Mononuclear cell (primary cell): ENCODE measurements around the gene RAB11FIP5. TPM values are rescaled to one million over a fixed set of nuclear protein-coding genes. Genes with fewer than 3 reads are reported as not detected.
"Not testable (repeated sequence)": the region's sequence is repeated elsewhere in the genome, so short reads cannot be mapped to it uniquely, and the experiment has no call there.

Experiments
- H3K27me3 ChIP-seq: 2 replicates; pipeline ENCODE4 v1.6.0; 2011; ENCODE audit warnings: low read length, control low read depth; ENCODE audit not compliant: insufficient read depth
- H3K4me1 ChIP-seq: 2 replicates; pipeline ENCODE4 v1.5.1; 2011; ENCODE audit warnings: mild to moderate bottlenecking, low read length, control low read depth; ENCODE audit not compliant: insufficient read depth
- H3K4me3 ChIP-seq: 2 replicates; pipeline ENCODE4 v1.5.1; 2011; ENCODE audit warnings: mild to moderate bottlenecking, low read length, moderate library complexity
- H3K9me3 ChIP-seq: 2 replicates; pipeline ENCODE4 v1.5.1; 2011; ENCODE audit warnings: low read depth, mild to moderate bottlenecking, control low read depth, low read length
- total RNA-seq: library from RNA; depleted of rRNA; stranded (reverse); fragments of >200 nt; gene quantifications from one replicate; pipeline ENCODE4 v1.2.3, GENCODE V29; 2012

The RAB11FIP5 gene
- total RNA-seq, 1 donor, result 14.5 TPM

DNA sequence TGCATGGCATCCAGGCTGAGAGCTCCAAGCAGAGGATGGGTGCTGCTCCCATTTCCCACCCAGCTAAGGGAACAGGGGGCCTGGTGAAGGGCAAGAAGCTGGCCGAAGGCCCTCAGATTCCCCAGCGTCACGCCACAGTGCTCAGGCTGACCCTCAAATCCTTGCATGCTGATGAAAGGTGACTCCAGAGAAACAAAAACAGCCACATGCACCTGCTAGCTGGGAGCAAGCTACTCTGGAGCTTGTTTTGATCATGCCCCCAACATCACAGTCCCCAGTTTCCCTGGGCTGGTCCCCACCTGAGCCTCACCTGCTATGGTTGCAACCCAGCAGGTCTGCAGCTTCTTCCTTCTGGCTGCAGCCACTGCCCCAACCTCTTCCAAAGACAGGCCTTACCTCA is 13.3 kb downstream of the RAB11FIP5 start:
- H3K27me3 ChIP-seq, result no peaks in the 10 kb centered on the region
- H3K4me3 ChIP-seq, result no peak overlapping the region
- H3K9me3 ChIP-seq, result no peaks in the 10 kb centered on the region

DNA sequence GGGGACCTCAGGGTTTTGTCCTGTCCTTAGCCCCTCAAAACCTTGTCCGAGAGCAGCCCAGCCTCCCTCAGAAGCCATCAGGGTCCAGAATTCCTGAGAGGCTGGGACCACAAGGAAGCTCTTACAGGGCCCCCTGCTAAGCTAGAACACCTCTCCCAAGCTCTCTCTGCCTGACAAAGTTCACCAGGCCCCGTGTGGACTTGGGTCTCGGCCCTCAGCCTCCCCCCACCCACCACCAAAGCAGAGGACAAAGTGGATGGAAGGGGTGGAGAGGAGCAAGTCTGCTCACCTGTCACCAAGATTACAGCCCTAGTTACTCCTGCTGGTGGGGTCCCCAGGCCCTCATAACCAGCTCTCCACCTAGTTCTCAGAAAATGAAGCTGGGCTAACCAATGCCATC is 16.8 kb downstream of the RAB11FIP5 start:
- no peaks in the 10 kb centered on the region for H3K27me3 ChIP-seq
- no peaks in the 10 kb centered on the region for H3K4me1 ChIP-seq
- H3K4me3 ChIP-seq, result no peak overlapping the region
- H3K9me3 ChIP-seq, result no peaks in the 10 kb centered on the region

More for the DNA sequence above, 13.3 kb downstream of the RAB11FIP5 start:
- no peaks in the 10 kb centered on the region for H3K4me1 ChIP-seq

DNA sequence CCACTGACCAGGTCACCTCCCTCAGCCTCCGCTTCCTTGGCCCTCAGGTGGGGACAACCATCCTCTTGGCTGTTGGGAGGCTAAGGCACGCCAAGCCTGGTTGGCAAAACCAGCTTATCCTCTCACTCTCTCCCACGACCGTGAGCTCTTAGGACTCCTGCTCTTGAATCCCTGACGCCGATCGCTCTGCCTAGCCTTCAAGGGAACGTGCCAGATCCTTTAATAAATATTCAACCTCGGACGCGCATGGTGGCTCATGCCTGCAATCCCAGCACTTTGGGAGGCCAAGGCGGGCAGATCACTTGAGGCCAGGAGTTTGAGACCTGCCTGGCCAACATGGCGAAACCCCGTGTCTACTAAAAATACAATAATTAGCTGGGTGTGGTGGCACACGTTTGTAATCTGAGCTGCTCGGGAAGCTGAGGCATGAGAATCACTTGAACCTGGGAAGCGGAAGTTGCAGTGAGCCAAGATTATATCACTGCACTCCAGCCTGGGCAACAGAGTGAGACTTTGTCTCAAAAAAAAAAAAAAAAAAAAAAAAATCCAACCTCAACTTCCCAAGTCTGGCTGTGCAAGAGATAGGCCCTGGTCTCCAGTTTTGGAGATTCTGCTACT is 19.0 kb downstream of the RAB11FIP5 start:
- not testable (repeated sequence) for H3K4me3 ChIP-seq, H3K4me1 ChIP-seq, H3K27me3 ChIP-seq, H3K9me3 ChIP-seq

DNA sequence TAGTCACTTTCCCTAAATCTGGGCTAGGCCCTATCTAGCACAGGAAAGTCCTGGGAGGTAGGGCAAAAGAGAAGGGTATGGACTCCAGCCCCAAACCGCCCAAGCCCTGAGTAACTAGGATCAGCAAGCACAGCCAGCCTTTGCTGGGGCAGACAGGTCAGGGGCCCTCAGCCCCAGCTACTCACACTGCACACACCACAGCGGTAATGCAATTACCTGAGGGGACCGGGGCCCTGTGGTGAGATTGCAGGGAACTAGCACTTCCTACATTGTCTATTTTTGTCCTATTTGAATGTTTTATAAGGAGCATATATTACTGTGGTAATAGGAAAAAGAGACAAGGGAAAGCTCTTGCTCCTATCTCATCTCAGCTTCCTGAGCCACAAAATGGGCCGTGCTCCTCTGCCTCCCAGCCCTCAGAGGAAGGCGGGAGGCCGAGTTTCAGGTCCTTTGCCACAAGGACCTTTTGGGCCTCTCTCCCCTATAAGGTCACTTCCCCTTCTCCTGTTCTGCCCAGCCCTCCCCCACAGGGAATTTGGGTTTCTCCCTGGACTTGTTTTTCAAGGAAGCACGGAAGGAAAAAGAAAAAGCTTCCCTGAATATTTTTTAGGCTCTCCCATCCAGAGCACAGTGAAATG is 20.5 kb downstream of the RAB11FIP5 start:
- no peak overlapping the region for H3K4me3 ChIP-seq
- no peaks in the 10 kb centered on the region for H3K9me3 ChIP-seq
- no peaks in the 10 kb centered on the region for H3K27me3 ChIP-seq
- no peaks in the 10 kb centered on the region for H3K4me1 ChIP-seq

DNA sequence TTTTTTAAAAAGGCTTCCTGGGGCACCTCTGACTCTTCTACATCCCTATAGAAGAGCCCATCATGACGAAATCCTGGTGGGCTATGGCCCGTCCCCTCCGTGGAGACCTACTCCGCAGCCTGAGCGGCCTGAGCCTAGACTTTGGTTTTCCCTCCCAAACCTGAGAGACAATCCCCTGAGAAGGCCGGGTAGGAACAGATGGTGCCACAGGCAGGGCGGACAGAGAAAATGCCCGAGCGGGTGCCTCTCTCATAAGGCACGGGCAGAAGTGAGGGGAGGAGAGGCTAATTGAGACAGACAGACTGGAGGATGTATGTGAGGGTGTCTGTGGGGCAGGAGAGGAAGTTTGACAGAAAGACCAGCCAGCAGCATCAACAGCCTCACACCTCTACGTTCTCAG is 21.1 kb downstream of the RAB11FIP5 start:
- Histone ChIP-seq H3K9me3 (no peaks in the 10 kb centered on the region), H3K27me3 (no peaks in the 10 kb centered on the region)

DNA sequence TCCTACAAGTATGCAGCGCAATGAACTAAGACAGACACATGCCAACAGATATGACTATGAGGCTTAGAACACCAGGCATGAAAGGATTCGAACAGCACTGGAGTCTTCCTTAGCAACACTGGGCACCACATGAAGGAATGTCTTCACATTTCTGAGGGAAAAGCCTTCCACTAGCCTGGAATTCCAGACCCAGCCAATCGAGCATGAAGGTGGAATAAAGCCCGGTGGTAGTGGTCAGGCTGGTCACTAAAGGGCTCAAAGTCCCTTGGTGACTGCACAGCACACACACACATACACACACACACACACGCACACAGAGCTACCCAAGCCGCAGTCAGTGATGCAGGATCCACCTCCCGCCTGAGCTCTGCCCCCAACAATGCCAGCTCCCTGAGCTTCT is 21.6 kb downstream of the RAB11FIP5 start:
- Histone ChIP-seq H3K9me3 (no peaks in the 10 kb centered on the region), H3K4me3 (no peak overlapping the region), H3K27me3 (no peaks in the 10 kb centered on the region), H3K4me1 (no peaks in the 10 kb centered on the region)

More for the DNA sequence above, 21.1 kb downstream of the RAB11FIP5 start:
- no peaks in the 10 kb centered on the region for H3K4me1 ChIP-seq
- no peak overlapping the region for H3K4me3 ChIP-seq

DNA sequence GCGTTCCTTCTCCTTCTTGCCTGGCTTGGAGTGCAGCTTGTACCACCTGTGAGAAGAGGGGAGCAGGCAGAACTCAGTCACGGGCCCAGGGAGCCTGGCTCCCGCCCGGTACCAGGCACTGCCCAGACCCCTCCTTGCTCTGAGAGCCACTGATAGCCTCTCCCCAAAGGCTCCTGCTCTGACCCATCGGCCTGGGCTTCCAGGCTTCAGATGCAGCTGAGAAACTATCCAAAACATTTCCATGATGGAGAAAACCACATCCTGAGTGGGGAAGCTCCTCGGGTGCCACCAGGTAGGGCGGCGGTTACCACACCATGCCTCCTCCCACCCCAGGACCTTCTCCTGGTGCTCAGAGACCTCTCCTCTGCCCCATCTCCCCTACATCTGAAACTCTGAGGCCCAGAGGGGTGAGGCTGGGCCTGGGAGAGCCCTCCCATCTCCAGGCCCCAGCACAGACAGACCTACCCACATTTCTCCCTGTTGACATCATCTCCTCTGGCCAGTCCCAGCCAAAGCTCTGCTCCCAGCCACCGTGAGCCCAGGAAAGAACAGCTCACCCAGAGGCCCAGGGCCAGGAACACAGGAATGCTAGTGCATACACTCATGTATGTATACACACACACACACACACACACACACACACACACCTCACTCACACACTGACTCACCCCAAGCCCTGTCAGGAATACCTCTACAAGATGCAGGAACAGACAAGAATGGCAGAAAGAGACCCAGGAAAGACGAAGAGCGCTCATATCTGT is 23.3 kb downstream of the RAB11FIP5 start:
- H3K9me3 ChIP-seq, result no peaks in the 10 kb centered on the region
- no peaks in the 10 kb centered on the region for H3K27me3 ChIP-seq
- H3K4me1 ChIP-seq, result no peaks in the 10 kb centered on the region
- no peak overlapping the region for H3K4me3 ChIP-seq

DNA sequence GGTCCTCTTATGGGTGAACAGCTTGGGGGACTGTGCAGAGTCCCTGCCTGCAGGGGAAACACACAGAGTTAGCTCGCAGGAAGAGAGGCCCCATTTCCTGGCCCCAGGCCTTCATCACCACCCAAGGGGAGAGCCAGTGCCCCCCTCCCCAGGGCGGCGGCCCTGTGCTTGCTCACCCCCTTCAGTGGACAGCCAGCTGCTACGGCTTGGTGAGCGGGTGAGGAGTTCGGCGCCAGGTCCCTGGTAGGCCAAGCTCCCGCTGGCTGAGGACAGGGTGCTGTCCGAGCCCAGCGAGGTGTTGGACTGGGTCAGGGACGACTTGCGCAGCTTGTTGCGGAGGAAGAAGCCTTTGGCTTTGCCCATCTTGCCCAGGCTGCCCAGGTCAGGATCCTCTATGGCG is 24.0 kb downstream of the RAB11FIP5 start:
- Histone ChIP-seq H3K4me1 (no peaks in the 10 kb centered on the region), H3K9me3 (no peaks in the 10 kb centered on the region), H3K27me3 (no peaks in the 10 kb centered on the region), H3K4me3 (no peak overlapping the region)

DNA sequence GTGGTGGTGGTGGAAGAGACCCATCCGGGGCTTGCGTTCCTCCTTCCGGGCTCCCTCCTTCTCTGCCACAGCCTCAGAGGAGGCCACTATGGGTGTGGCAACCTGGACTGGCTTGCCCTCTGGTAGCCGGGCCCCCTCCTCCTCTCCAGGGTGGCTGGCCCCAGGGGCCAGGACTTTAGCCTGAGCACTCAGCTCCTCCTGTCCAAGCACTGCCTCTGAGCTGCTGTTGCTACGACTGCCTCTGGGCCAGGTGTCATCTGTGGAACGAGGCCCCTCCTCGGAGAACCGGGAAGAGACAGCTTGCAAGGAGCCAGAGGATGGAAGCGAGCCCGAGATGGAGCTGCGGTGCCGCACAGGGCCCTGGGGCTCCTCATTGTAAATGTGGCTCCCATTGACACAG is 24.5 kb downstream of the RAB11FIP5 start:
- Histone ChIP-seq H3K4me3 (no peak overlapping the region), H3K27me3 (no peaks in the 10 kb centered on the region), H3K9me3 (no peaks in the 10 kb centered on the region), H3K4me1 (no peaks in the 10 kb centered on the region)

DNA sequence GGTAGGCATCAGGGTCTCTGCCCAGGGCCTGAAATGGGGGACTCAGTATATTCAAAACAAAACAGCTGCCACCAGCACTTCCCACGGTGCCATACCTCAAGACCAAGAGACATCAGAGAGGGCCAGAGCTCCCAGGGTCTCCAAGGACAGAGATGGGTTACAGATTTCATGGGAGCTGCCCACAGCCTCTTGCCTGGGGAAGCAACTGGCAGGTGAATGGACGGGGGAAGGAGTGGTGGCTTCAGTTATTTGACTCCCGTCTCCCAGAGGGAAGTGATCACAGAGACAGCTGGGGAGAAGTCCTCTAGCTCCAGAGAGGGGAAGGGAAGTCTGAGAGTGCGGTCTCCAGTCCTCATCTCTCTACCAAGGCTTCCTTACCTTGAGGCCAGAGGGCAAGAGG is 25.4 kb downstream of the RAB11FIP5 start:
- H3K4me3 ChIP-seq, result no peak overlapping the region
- no peaks in the 10 kb centered on the region for H3K4me1 ChIP-seq
- no peaks in the 10 kb centered on the region for H3K9me3 ChIP-seq
- H3K27me3 ChIP-seq, result no peaks in the 10 kb centered on the region

DNA sequence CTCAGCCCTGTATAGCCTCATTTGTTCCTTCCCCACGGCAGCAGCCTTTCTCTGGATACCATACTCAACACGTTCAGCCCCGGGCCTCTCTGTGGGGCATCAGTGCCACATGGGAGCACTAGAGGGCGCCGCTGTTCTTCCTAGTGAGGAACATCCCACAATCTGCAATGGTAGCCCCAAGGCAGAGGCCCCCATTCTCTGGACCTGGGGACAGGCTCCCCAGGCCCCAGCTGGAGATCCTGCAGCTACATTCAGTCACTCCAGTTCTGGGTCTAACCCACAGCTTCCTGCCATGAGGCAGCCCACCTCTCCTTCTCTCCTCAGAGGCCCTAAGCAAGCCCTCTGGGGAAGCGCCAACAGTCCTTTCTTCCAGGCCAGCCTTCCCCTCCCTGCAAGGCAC is 27.1 kb downstream of the RAB11FIP5 start:
- Histone ChIP-seq H3K4me3 (no peak overlapping the region), H3K9me3 (no peaks in the 10 kb centered on the region), H3K27me3 (no peaks in the 10 kb centered on the region), H3K4me1 (no peaks in the 10 kb centered on the region)

DNA sequence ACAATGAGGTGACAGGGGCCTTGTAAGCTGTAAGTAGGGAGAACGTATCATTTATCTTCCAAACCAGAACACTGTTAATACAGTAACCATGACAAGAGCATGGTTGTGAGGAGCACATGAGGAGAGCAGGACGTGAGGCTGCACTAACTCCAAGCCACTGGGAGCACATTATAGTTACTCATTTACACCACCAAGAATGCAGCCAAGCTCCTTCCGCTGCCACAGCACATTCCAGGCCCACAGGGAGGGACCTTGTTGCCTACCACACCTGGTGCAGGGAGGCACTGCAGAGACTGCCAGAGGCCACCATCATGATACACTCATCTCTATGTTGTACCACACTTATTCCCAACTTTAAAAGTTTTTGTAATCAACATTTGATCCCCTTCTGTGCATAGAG is 27.8 kb downstream of the RAB11FIP5 start:
- H3K4me3 ChIP-seq, result no peak overlapping the region
- H3K27me3 ChIP-seq, result no peaks in the 10 kb centered on the region
- no peaks in the 10 kb centered on the region for H3K9me3 ChIP-seq
- H3K4me1 ChIP-seq, result no peaks in the 10 kb centered on the region

DNA sequence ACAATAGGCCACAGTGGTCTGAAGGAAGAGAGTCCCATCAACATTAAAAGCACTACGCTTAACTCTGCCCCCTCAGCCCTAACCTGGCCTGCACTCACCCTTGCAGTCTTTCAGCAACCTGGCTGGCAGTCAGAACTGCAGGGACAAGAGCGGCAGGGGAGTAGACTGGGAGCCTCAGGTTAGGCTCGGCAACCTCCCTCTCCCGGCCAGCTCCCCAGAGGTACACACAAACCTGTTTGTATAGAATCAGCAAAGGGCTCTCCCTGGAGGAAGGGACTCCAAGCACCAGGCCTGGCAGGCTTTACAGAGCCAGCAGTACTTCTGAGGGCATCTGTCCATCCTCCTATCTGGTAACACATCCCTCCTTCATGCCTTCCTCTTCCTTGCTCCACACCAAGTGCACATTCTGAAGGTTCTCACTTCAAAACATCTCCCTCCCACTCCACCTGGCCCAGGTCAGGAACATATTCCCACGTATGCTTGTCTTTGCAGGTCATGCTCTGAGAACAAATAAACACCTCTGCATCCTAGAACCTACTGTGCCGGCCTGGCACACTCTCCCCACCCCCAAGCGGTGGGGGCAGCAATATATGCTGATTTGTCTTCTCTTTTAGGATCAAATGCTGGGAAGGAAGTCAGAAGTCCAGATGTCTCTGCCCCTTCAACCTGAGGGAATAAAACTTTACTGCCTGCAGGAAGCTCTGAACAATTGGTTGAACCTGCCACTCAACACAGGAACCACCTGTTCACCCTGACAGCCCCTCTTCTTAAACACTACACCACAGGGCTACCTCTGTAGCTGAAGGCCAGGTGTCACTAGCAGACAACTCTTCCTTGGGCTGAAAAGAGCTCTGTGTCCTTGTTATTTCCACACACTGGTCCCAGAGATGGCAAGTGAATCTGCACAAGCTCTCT is 28.6 kb downstream of the RAB11FIP5 start:
- H3K4me3 ChIP-seq, result no peak overlapping the region
- no peaks in the 10 kb centered on the region for H3K27me3 ChIP-seq
- H3K4me1 ChIP-seq, result no peaks in the 10 kb centered on the region
- no peaks in the 10 kb centered on the region for H3K9me3 ChIP-seq

DNA sequence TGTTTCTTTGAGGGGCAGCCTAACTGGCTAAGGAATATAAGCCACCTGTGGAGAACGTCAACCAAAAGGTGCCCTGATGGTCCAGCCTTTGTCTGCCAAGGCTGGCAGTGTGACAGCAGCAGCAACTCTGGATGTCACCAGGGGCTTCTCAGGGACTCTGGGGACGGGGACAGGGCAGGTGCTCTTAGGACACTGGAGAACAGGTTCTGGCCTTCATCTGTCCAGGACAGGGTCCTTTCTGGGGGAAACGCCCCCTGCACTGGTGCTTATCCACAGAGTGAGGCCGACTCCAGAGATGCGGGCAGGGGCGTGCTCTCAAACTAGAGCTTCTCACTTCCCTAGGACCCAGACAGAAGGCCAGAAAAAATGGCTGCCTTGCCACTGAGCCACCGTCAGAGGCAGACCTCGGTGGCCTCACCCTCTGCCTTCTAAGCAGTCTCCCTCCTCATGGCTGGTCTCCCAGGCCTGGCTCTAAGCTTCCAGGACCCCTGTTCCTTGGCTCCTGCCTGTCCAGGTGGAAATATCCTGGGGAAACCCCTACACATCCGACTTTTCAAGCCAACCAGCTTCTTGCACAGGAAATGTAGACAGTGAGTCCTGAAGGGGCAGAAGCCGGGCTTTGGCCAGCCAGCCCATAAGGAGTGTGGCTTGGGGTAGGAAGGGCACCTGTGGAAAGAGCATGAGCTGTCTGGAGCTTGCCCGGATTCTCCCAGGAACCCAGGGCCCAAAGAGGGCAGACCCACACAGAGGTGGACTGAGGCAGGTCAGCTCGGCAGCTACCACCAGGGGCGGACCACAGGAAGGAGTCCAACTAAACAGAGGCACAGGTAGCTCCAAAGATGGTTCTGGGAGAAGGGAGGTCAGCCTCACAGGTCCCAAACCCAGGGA is 30.0 kb downstream of the RAB11FIP5 start:
- Histone ChIP-seq H3K4me1 (no peaks in the 10 kb centered on the region), H3K4me3 (no peak overlapping the region), H3K27me3 (no peaks in the 10 kb centered on the region), H3K9me3 (no peaks in the 10 kb centered on the region)
